NT2/D1 (cell line): ENCODE data around the gene PTX3.

Source experiments
- SUZ12 ChIP-seq: IDR thresholded peaks from 2 replicates; pipeline ENCODE4 v1.6.1; 2011; ENCODE audit not compliant: insufficient read length, insufficient read depth; ENCODE audit errors: extremely low read depth
- YY1 ChIP-seq: IDR thresholded peaks from 2 replicates; pipeline ENCODE4 v1.6.1; 2011; ENCODE audit not compliant: insufficient read length, insufficient read depth
- ZNF274 ChIP-seq: IDR thresholded peaks from 2 replicates; pipeline ENCODE4 v1.6.1; 2011; ENCODE audit warnings: mild to moderate bottlenecking, low read depth, low read length

DNA sequence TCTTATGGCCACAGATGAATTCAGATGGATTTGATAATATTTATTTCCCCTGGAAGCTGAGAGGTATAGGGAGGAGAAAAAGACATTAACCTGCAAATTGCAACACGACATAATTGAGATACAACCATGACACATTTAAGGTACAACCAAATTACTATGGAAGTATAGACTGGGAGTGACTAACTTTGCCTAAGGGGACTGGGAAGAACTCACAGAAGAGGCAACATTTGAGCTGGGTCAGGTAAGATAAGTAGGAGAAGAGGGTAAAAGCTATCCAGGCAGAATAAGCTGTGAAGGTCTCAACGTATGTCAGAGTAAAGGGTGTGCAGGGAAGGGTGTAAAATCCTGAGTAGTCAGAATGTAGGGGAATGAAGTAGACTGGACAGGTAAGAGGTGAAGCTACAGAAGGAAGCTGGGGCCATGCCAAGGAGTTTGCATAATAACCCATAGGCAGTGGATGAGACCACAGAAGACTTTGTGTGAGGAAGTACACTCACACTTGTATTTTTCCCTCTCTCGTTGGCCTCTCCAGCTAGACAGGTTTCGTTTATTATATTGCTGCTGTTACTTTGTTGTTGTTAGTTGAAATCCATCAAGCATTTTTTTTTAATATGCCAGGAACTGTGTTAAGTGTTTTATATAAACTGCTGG lies 28.0 kb upstream of the PTX3 start:
- TF ChIP-seq YY1: no peak
- no peak for TF ChIP-seq ZNF274
- TF ChIP-seq SUZ12: no peak
